Epithelial cell of proximal tubule (primary cell): Measurements from ENCODE around the gene MAGI2. TPM values are rescaled to one million over a fixed set of nuclear protein-coding genes. Genes with fewer than 3 reads are reported as not detected.

Experiments used
- DNase-seq: peaks from one replicate; pipeline ENCODE4 v3.0.0-alpha.2; 2011; ENCODE audit warnings: low read depth
- H3K4me3 ChIP-seq: 2 replicates; pipeline ENCODE4 v1.5.1; 2011; ENCODE audit warnings: low read depth, mild to moderate bottlenecking, low read length
- total RNA-seq: library from RNA; depleted of rRNA; stranded (reverse); fragments of >200 nt; gene quantifications from 2 replicates; pipeline ENCODE4 v1.2.3, GENCODE V29; 2015
- TF ChIP-seq, protein P1 (sequence below): conservative IDR thresholded peaks from 2 replicates; pipeline ENCODE4 v1.5.1; 2012; ENCODE audit warnings: low read depth, mild to moderate bottlenecking, low read length

The MAGI2 gene
- total RNA-seq, 1 donor from 2014 or later, result 0.92 TPM

DNA sequence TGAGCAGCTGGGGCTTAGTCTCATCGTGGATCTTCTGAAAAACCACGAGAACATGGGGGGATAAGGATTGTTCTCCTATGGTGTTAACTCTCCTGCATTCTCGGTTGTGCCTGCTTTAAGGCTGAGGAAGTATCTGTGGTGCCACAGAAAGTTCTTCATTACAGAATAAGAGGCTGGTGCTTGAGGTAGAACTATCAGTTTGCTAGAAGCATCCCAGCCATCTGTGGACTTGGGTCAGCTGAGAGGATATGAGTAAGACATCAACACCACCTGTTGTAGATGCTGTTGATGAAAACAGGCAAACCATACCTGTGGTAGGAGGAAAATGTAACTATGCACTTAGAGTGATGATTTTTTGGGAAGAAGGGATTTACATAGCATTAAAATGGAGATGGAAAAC lies 1238.3 kb downstream of the MAGI2 start:
- TF ChIP-seq, protein P1, sequence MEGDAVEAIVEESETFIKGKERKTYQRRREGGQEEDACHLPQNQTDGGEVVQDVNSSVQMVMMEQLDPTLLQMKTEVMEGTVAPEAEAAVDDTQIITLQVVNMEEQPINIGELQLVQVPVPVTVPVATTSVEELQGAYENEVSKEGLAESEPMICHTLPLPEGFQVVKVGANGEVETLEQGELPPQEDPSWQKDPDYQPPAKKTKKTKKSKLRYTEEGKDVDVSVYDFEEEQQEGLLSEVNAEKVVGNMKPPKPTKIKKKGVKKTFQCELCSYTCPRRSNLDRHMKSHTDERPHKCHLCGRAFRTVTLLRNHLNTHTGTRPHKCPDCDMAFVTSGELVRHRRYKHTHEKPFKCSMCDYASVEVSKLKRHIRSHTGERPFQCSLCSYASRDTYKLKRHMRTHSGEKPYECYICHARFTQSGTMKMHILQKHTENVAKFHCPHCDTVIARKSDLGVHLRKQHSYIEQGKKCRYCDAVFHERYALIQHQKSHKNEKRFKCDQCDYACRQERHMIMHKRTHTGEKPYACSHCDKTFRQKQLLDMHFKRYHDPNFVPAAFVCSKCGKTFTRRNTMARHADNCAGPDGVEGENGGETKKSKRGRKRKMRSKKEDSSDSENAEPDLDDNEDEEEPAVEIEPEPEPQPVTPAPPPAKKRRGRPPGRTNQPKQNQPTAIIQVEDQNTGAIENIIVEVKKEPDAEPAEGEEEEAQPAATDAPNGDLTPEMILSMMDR, result no peak
- DNase-seq, result no peak
- H3K4me3 ChIP-seq, result no peak overlapping the region

DNA sequence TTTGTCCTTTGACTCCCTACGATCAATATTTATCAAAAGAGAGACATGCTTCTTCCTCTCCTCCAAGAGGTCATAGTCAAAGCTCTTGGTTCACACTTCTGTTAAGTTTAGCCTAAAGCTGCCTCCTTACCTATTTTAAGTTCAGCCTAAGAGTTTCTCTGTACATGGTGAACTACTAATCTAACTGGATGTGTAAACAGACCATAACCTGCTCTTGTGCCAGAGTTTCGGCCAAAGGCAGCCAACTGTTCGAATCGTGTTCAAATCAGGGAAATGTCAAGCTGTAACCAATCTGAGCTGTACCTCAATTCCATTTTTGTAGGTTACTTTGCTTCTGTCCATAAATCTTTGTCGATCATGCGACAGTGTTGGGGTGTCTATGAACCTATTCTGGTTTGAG lies 1240.1 kb downstream of the MAGI2 start:
- TF ChIP-seq, protein P1, result no peak
- DNase-seq, result no peak
- H3K4me3 ChIP-seq, result no peak overlapping the region

DNA sequence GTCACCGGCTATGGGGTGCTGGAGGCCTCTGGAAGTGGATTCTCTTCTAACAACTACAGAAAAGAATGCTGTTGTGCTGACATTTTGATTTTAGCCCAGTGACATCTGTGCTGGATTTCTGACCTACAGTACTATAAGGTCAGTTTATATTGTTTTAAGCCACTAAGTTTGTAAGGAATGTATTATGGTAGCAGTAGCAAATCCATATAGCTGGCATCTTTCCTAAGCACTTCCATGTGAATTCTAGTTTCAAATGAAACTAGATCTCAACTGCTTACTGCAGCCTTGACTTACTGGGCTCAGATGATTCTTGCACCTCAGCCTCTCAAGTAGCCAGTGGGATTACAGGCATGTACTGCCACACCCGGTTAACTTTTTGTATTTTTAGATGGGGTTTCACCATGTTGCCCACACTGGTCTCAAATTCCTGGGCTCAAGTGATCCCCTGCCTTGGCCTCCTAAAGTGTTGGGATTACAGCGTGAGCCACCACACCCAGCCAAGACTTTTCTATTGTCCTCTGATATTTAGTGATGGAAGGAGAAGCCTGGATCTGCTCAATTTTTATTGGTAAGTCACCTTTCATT lies 1240.9 kb downstream of the MAGI2 start:
- DNase-seq, result no peak
- H3K4me3 ChIP-seq, result no peak overlapping the region
- TF ChIP-seq, protein P1, result no peak

DNA sequence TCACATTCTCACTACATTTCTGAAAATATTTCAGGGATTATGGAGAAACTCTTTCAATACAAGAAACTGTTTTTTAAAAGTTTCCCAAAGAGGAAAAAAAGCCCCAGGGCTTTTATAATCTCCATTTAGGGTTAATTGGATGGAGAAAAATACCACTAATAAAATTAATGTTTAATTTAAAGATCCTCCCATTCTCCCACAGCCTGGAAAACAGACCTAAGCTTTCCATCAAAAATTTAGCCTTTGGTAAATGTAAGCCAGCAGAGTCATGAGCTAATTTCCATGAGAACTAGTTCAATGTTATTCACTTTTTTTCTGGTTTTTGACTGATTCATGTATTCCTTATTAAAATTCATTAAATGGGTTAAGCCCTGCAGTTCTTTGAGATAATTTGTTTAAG lies 1246.2 kb downstream of the MAGI2 start:
- H3K4me3 ChIP-seq, result no peak overlapping the region
- no peak for DNase-seq
- TF ChIP-seq, protein P1, result no peak

DNA sequence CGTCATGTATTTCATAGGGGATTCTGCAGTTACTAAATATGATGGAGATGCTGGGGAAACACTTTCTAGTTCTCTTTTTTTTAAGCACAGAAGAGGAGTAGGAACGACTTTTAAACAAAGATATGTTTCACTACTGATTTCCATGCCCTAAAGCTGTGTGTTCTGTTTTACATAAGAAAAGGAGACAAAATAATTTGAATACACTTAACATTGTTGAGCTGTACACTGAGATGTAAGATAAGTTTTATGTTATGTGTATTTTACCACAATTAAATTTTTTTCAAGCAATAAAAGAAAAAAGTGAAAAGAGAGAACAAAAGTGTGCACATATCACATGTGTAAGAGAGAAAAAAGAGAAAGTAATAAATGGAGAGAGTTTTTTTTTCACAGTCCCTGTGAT lies 1246.7 kb downstream of the MAGI2 start:
- H3K4me3 ChIP-seq, result no peak overlapping the region
- TF ChIP-seq, protein P1, result no peak
- no peak for DNase-seq

DNA sequence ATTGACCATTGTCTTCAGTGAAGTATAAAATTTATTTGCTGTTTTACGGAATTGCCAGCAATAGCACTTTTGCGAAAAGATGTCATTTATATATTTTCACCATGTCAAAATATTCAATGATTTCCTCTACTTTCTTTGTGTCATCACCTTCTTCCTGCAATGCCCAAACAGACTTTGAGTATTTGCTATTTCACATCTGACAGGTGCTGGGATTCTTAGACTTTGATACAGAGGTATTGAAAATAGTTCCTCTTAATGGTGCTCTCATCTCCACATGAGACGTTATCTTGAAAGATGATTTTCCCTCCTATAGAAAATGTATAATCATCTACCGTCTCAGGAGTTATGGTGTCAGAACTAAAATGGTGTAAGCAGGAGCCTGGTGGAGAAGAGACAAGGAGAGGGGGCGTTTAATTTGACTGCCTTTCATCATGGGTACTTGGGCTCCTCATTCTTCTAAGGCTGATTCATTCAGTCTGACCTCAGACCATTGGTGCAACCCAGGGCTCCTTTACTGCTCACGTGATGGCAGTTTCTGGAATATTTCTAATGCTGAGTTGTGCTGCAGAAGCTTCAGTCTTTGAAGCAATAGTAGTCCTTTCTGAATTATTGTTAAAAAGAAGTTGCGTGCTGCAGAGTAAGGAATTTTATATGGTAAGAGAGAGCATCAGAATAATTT lies 1250.3 kb downstream of the MAGI2 start:
- TF ChIP-seq, protein P1, result no peak
- no peak for DNase-seq

DNA sequence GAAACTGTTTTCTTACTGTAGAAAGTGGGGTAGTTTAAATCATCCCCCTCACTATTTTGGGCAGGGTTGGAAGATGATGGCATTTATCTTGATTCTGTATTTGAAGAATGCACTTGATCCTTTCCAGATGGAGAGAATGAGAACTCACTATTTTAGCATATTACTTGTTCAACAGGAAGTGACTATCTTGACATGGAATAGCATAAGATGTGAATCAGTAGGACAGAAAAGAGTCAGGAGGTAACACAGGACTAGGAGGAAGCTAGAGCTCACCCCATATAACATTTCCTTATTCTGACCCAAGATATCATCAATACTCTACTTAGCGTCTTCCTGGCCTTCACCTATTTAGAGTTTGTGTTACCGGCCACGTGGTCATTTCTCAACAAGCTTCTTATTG lies 1254.7 kb downstream of the MAGI2 start:
- no peak for DNase-seq
- TF ChIP-seq, protein P1, result no peak
- no peak overlapping the region for H3K4me3 ChIP-seq

More for the DNA sequence above, 1250.3 kb downstream of the MAGI2 start:
- H3K4me3 ChIP-seq, result no peak overlapping the region
